HG02678 (cell line): ENCODE data around the gene RASL10B.
"Not testable (repeated sequence)": the region's sequence is repeated elsewhere in the genome, so short reads cannot be mapped to it uniquely, and the experiment has no call there.

ENCODE experiments used
- ATAC-seq: cut with Tn5 transposase; IDR thresholded peaks from one replicate; pipeline ENCODE4 v1.9.1; 2021; ENCODE audit warnings: mild to moderate bottlenecking, moderate library complexity; ENCODE audit not compliant: unreplicated experiment

The RASL10B gene

GRCh38 chr17:35731239-35731916, at the start of gene RASL10B:
Gene RASL10B, plus strand, starts transcription at chr17:35731639. Its CDS starts 3,546 bp downstream, at chr17:35735185.
- no peak for ATAC-seq

- ATAC-seq = no peak
Observed at GRCh38 chr17:35683591-35683990, 47.8 kb upstream of the RASL10B start.

GRCh38 chr17:35684055-35684802, 47.2 kb upstream of the RASL10B start:
- ATAC-seq = no peak

- ATAC-seq = no peak
Observed at GRCh38 chr17:35692512-35693210, 38.8 kb upstream of the RASL10B start.

GRCh38 chr17:35693662-35694061, 37.8 kb upstream of the RASL10B start:
- ATAC-seq = no peak

- no peak for ATAC-seq
Observed at GRCh38 chr17:35694906-35695305, 36.5 kb upstream of the RASL10B start.

- ATAC-seq = no peak
Observed at GRCh38 chr17:35695613-35696012, 35.8 kb upstream of the RASL10B start.

GRCh38 chr17:35698800-35699199, 32.6 kb upstream of the RASL10B start:
- ATAC-seq = no peak

- no peak for ATAC-seq
Observed at GRCh38 chr17:35700150-35700549, 31.3 kb upstream of the RASL10B start.

- no peak for ATAC-seq
Observed at GRCh38 chr17:35701491-35701890, 29.9 kb upstream of the RASL10B start.

- not testable (repeated sequence) for ATAC-seq
Observed at GRCh38 chr17:35703308-35703707, 28.1 kb upstream of the RASL10B start.

GRCh38 chr17:35705230-35705629, 26.2 kb upstream of the RASL10B start:
- ATAC-seq = no peak

GRCh38 chr17:35705705-35706104, 25.7 kb upstream of the RASL10B start:
- ATAC-seq = no peak

- no peak for ATAC-seq
Observed at GRCh38 chr17:35708149-35708548, 23.3 kb upstream of the RASL10B start.

- ATAC-seq = no peak
Observed at GRCh38 chr17:35708951-35709350, 22.5 kb upstream of the RASL10B start.

GRCh38 chr17:35709874-35710273, 21.6 kb upstream of the RASL10B start:
- no peak for ATAC-seq

- no peak for ATAC-seq
Observed at GRCh38 chr17:35710950-35711349, 20.5 kb upstream of the RASL10B start.

GRCh38 chr17:35713069-35713728, 18.2 kb upstream of the RASL10B start:
- no peak for ATAC-seq

- no peak for ATAC-seq
Observed at GRCh38 chr17:35714988-35715387, 16.5 kb upstream of the RASL10B start.

- no peak for ATAC-seq
Observed at GRCh38 chr17:35715416-35715815, 16.0 kb upstream of the RASL10B start.

GRCh38 chr17:35716173-35716572, 15.3 kb upstream of the RASL10B start:
- no peak for ATAC-seq
